Rectal smooth muscle tissue (tissue), 1 donor: ENCODE measurements around the gene NSUN7.
"Not testable (repeated sequence)": the region's sequence is repeated elsewhere in the genome, so short reads cannot be mapped to it uniquely, and the experiment has no call there.

ENCODE experiments used
- H3K27ac ChIP-seq: one replicate; pipeline ENCODE4 v1.7.0; 2013; ENCODE audit warnings: low read depth, low read length, inconsistent platforms
- H3K27me3 ChIP-seq: one replicate; pipeline ENCODE4 v1.7.0; 2013; ENCODE audit warnings: low read length; ENCODE audit not compliant: control insufficient read depth, insufficient read depth
- H3K36me3 ChIP-seq: one replicate; pipeline ENCODE4 v1.7.0; 2013; ENCODE audit warnings: low read length; ENCODE audit not compliant: control insufficient read depth, insufficient read depth
- H3K4me1 ChIP-seq: one replicate; pipeline ENCODE4 v1.7.0; 2013; ENCODE audit warnings: low read length; ENCODE audit not compliant: control insufficient read depth, insufficient read depth
- H3K4me3 ChIP-seq: one replicate; pipeline ENCODE4 v1.7.0; 2013; ENCODE audit warnings: low read length
- H3K9ac ChIP-seq: one replicate; pipeline ENCODE4 v1.7.0; 2013; ENCODE audit warnings: low read length

Gene NSUN7, protein sequence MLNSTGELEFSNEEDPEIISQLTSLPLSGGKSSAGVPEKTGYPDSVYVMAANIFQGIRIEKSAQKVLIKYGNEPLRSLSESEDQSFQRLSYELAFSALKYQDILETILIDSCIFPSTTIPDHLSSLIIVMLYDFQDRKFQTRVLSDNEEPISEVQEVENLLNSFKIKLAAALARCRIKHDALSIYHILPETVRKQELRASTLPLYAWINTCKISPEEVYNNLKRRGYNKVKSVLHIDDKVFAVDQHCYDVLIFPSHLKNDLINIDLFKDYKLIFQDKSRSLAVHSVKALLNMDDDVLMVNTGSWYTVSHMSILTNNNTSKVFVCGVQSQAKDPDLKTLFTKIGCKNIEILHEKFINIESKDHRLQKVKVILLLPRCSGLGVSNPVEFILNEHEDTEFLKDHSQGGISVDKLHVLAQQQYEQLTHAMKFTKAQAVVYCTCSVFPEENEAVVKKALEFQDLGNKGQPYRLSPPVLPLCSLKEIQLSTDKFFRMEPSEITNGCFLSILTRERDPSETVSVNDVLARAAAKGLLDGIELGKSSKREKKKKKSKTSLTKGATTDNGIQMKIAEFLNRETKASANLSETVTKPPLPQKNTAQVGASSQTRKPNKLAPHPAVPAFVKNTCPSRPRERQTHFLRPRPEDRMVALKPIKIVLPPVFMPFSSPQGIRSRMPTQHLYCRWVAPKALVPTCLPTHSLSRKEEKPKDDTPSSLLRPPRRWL

DNA sequence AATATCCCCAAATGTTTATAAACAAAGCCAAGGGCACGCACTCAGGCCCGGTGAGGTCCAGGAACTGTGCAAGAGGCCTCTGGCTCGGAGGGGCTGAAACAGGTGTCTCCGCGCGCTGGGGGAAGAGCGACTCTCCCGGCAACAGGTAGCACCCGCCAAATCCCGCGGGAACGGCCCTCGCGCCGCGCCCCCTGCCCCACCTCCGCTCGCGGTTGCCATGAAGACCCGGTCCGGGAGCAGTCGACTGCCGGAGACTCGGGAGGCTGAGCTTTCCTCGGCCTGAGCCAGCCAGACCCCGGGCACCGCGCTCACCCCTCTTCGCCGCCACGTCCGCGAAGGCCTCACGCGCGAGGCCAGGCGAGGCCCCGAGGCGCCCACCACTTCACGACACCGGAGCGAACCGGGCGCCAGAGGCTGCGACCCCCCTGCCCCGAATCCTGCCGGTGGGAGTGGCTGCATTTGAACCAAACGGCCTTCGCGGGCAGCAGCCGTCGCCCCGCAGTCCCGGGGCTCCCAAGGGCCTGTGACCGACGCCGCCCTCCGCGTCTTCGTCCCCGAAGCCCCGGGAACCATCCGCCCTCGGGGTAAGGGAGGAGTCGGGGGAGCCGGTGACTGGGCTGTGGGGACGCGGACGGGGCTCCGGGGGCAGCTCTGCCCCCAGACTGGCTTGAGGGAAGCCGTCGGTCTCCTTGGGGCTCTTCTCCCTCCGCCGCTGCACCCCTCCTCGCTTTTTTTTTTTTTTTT is at the start of gene NSUN7:
NSUN7 (plus strand) TSS at position 239 of the 744 bp plus-strand sequence. CDS start 739 bp downstream, outside the sequence.
- Histone ChIP-seq H3K36me3 (no peaks in the 10 kb centered on the region), H3K27ac (peak within 1 kb of the TSS; percentile 14), H3K27me3 (no peaks in the 10 kb centered on the region), H3K4me3 (peak within 1 kb of the TSS; percentile 72), H3K4me1 (no peaks in the 10 kb centered on the region), H3K9ac (peak within 1 kb of the TSS; percentile 13)

DNA sequence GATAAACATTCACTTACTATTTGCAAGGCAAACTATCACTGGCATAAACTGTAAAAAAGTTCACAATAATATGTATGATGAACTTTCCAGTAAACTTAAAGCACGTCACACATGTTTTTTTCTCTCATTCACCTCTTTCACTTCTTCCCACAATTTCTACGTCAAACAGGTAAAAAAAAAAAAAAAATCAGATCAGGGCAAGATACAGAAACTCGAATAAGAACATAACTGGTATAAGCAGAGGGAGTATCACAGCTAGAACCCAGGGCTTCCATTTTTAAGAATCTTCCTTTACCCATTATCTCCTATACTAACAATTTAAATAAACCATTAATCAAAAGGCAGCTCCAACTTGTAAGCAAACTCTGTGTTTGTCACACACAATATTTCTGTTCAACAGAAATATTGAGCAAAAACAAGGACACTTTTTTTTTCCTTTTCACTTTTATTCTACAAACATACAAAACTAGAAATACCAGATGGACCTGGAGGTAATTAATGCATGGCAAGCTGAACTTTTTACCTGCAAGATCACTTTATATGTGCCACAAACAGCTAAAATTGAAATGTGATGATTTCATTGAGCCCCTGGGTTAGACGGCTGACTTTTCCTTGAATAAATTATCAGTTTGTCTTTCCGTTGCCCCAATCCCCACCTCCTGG is 47.5 kb upstream of the NSUN7 start:
- Histone ChIP-seq H3K9ac (no peak overlapping the region), H3K4me1 (no peaks in the 10 kb centered on the region), H3K27ac (no peak overlapping the region), H3K4me3 (no peak overlapping the region), H3K27me3 (no peaks in the 10 kb centered on the region), H3K36me3 (no peaks in the 10 kb centered on the region)

DNA sequence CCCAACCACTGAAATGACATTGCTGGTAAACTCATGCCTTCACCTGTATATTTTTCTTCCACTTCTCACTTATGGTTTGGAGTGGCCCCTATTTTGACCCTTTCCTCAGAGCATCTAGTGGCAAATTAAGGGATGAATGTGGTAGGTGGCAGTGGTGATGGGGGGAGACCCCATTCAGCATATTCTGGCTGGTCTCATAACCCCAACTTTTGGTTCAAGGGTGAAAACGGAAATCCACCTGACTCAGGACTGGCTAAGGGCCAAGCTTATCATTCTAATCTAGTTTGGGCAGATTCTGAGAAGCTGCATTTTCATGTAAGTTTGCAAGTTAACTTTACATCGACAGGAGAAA is 47.0 kb upstream of the NSUN7 start:
- no peaks in the 10 kb centered on the region for H3K4me1 ChIP-seq
- H3K4me3 ChIP-seq = no peak overlapping the region
- H3K36me3 ChIP-seq = no peaks in the 10 kb centered on the region
- H3K27me3 ChIP-seq = no peaks in the 10 kb centered on the region
- no peak overlapping the region for H3K9ac ChIP-seq
- no peak overlapping the region for H3K27ac ChIP-seq

DNA sequence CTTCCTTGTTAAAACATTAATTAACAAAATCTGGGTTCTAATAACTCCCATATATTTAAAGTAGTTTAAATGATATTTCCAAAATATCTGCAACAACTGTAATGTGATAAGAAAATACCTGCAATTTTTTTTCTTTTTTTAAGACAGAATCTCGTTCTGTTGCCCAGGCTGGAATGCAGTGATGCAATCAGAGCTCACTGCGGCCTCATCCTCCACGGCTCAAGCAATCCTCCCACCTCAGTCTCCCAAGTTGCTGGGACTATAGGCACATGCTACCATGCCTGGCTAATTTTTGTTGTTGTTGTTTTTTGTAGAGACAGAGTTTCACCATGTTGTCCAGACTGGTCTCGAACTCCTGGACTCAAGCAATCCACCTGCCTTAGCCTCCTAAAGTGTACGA is 45.7 kb upstream of the NSUN7 start:
- Histone ChIP-seq H3K4me3 (no peak overlapping the region), H3K36me3 (no peaks in the 10 kb centered on the region), H3K9ac (no peak overlapping the region), H3K27me3 (no peaks in the 10 kb centered on the region), H3K4me1 (no peaks in the 10 kb centered on the region), H3K27ac (no peak overlapping the region)

DNA sequence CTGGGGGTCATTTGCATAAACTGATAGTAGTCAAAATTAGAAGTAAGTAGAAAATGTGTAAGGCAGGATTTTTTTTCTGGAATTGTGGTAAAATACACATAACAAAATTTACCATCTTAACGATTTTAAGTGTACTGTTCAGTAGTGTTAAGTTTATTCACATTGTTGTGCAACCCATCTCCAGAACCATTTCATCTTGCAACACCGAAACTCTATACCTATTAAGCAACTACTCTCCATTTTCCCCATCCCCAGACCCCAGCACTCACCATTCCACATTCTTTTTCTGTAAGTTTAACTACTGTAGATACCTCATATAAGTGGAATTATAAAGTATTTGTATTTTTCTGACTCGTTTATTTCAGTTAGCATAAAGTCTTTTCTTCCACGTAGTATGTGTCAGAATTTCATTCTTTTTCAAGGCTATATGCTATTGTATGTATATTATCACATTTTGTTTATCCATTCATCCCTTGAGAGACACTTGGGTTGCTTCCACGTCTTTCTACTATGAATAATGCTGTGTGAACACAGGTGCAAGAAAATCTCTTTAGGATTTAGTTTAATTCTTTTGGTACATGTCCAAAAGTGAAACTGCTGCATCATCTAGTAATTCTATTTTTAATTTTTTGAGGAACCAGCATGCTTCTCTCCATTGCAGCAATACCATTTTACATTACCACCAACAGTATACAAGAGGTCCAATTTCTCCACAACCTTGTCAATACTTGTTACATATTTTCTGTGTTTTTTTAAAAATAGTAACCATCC is 39.1 kb upstream of the NSUN7 start:
- Histone ChIP-seq H3K9ac (no peak overlapping the region), H3K36me3 (no peaks in the 10 kb centered on the region), H3K4me3 (no peak overlapping the region), H3K4me1 (no peaks in the 10 kb centered on the region), H3K27ac (no peak overlapping the region), H3K27me3 (no peaks in the 10 kb centered on the region)

DNA sequence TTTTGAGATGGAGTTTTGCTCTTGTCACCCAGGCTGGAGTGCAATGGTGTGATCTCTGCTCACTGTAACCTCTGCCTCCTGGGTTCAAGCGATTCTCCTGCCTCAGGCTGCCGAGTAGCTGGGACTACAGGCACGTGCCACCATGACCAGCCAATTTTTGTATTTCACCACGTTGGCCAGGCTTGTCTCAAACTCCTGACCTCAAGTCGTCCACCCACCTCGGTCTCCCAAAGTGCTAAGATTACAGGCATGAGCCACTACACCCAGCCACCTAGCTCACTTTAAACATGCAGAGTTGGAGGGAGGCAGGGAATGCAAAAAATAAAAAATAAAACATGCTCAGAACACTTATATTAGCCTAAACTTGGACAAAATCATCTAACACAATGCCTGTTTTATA is 36.8 kb upstream of the NSUN7 start:
- H3K27me3 ChIP-seq, H3K9ac ChIP-seq, H3K4me1 ChIP-seq, H3K36me3 ChIP-seq, H3K4me3 ChIP-seq, H3K27ac ChIP-seq: not testable (repeated sequence)

DNA sequence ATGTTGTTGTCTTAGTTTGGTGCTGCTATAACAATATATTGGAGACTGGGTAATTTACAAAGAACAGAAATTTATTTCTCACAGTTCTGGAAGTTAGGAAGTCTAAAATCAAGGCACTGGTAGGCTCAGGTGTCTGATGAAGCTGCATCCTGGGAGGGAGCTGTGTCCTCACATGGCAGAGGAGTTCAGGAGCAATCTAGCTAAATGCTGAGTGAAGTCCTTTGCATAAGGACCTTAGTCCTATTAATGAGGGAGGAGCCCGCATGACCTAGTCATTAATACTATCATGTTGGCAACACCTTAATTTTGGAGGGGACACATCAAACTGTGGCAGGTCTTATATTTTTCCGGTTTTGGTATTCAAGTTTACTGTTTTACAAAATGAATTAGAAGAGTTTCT is 36.0 kb upstream of the NSUN7 start:
- Histone ChIP-seq H3K9ac (no peak overlapping the region), H3K36me3 (no peaks in the 10 kb centered on the region), H3K27ac (no peak overlapping the region)

DNA sequence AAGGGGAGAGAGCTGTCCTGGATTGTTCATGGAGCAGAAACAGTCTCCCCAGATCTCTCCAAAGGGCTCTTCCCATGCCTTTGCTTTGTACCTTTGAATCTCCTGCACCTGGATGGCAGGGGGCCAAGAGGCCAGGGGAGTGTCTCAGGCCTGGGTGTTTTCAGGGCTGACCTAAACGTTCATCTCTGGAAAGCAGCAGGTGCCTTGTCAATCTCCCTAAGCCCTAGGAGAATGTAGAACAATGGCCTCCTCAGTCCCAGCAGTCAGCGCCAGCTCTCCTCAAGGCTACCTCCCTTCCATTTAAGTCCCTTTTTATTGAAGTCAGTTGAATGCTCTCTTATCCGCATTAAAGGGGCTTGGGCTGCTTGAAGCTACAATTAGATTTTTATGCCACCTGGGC is 31.2 kb upstream of the NSUN7 start:
- no peak overlapping the region for H3K27ac ChIP-seq
- H3K36me3 ChIP-seq = no peaks in the 10 kb centered on the region
- no peak overlapping the region for H3K4me3 ChIP-seq
- no peaks in the 10 kb centered on the region for H3K27me3 ChIP-seq
- H3K9ac ChIP-seq = no peak overlapping the region
- H3K4me1 ChIP-seq = no peaks in the 10 kb centered on the region

More for the DNA sequence above, 36.0 kb upstream of the NSUN7 start:
- Histone ChIP-seq H3K4me3 (no peak overlapping the region), H3K4me1 (no peaks in the 10 kb centered on the region), H3K27me3 (no peaks in the 10 kb centered on the region)

DNA sequence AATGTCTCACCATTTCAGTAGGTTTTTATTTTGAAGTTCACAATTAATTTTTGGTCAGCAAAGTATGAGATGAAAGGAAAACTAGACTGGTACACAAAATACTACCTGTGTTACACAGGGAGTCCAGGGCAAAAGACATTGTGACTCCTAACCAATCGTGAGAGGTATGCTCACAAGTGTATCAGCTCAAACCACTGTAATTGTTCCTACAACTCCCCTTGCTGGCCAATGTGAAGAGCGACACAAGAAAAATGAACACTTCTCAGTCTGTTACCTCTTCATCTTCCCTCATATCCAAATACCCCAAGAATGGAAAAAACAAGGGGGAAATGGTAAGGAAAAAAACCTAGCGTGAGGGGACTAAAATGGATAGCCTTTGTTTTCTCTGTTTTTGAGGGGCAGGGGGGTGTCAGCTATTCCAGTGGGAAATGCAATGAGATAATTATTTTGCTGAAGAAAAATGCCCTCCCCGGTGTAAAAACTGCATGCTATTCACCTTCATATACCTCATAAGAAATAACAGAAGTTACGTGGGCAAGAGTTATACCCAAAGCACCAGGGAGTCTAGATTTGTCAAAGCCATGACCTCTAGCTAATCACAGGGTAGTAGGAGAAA is 30.6 kb upstream of the NSUN7 start:
- H3K4me3 ChIP-seq = no peak overlapping the region
- H3K27me3 ChIP-seq = no peaks in the 10 kb centered on the region
- no peaks in the 10 kb centered on the region for H3K36me3 ChIP-seq
- H3K4me1 ChIP-seq = no peaks in the 10 kb centered on the region
- no peak overlapping the region for H3K9ac ChIP-seq
- H3K27ac ChIP-seq = no peak overlapping the region

DNA sequence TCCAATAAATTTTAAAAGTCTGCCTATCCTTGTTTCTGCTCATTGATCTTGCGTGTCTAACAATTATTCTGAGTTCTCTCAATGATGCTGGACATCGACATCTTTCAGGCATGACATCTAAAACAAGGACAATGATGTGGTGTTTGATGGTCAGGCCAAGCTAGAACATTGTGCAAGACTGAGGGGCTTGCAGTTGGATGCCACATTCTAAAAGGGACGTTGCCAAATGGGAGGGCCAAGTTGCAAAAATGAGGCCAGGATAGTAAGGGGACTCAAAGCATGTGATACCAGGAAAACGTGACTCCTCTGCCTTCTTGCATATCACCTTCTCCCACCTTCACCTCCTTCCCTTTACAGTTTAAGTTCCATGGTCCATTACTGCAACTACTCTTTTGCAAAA is 29.4 kb upstream of the NSUN7 start:
- H3K4me3 ChIP-seq = no peak overlapping the region
- H3K27ac ChIP-seq = no peak overlapping the region
- H3K9ac ChIP-seq = no peak overlapping the region
- H3K27me3 ChIP-seq = no peaks in the 10 kb centered on the region
- H3K4me1 ChIP-seq = no peaks in the 10 kb centered on the region
- no peaks in the 10 kb centered on the region for H3K36me3 ChIP-seq

DNA sequence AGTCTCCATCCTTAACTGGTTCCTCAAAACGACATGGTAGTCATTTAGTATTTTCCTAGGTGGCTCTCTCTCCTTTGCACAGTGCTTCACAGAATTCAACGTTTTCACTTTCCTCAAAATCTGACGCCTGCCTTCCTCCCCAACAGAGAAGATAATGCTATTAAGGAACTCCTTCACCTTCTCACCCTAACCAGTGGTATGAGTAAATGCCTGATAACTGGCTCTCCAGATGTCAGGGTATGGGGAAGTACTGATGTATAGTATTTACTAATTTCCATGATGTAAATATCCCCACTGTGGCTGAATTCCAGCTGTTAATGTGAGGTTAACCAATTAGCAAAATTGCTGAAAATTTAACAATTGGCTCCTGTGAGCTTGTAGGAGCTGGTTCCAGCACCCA is 28.8 kb upstream of the NSUN7 start:
- Histone ChIP-seq H3K9ac (no peak overlapping the region), H3K27me3 (no peaks in the 10 kb centered on the region), H3K36me3 (no peaks in the 10 kb centered on the region), H3K4me1 (no peaks in the 10 kb centered on the region), H3K27ac (no peak overlapping the region), H3K4me3 (no peak overlapping the region)
